HG02981 (cell line): ENCODE results near the gene TMEM109.
"Not testable (repeated sequence)": the region's sequence is repeated elsewhere in the genome, so short reads cannot be mapped to it uniquely, and the experiment has no call there.

Experiments used
- ATAC-seq: cut with Tn5 transposase; IDR thresholded peaks from one replicate; pipeline ENCODE4 v1.9.1; 2021; ENCODE audit warnings: mild to moderate bottlenecking, moderate library complexity; ENCODE audit not compliant: unreplicated experiment

The TMEM109 gene

DNA sequence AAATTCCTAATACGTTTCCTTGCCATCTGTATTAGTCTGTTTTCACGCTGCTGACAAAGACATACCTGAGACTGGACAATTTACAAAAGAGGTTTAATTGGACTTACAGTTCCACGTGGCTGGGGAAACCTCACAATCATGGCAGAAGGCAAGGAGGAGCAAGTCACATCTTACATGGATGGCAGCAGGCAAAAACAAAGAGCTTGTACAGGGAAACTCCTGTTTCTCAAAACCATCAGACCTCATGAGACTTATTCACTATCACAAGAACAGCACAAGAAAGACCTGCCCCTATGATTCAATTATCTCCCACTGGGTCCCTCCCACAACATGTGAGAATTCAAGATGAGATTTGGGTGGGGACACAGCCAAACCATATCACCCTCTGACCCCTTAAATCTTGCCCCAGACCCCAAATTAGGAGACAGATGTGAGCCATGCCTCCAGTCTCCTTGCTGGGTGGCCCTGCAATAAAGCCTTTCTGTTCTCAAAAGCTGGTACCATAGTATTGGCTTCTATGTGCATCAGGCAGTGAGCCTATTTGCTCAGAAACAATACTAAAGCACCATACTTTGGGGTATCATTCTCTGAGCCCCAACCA is 4.2 kb upstream of the TMEM109 start:
- ATAC-seq, result not testable (repeated sequence)

DNA sequence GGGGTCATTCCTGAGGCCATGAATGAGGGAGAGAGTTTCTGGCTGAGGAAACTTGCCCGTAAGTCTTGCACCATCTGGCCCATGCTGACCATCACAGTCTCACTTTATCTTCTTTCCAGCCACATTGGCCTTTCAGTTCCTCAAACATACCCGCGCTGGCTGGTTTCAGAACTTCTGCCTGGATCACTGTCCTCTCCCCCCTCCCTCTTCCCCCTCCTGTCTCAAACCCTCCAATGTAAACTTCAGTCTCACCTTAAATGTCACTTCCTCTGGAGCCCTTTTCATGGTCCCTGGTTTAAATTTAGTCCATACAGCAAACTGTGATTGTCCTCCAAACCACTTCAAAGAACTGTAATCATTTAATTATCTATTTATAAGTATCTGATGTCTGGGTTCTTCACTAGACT is 3.7 kb upstream of the TMEM109 start:
- ATAC-seq, result peak; percentile 30

DNA sequence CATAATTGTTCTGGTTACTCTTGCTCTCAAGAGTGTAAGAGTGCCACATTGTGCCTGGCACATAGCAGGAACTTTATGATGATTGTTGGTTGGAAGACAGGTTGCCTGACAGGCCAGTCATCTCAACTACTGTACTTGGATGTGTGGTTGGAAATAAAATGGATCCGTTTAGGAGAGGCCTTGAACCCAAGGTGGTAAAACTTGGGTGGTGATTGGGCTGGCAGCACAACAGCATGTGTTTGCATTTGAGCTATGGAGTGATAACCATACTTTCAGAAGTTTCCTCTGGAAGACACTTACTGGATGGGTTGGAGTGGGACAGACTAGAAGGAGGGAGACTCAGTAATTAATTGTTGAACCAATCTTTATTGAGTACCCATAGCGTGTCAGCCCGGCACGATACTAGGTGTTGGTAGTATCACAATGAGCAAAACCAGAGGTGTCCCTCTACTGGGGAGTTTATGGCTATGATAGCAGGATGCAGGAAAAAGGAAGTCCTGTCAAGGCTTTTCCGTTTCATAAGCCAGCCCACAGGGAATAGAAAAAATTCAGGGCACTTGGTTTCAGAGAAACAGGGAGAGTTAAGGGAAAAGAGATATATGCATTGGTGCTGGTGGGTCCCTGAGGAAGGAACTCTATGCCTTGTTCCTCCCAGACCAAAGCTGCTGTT is 3.1 kb upstream of the TMEM109 start:
- no peak for ATAC-seq

- no peak for ATAC-seq
Observed at GRCh38 chr11:60912223-60912850, 1.6 kb upstream of the TMEM109 start.

DNA sequence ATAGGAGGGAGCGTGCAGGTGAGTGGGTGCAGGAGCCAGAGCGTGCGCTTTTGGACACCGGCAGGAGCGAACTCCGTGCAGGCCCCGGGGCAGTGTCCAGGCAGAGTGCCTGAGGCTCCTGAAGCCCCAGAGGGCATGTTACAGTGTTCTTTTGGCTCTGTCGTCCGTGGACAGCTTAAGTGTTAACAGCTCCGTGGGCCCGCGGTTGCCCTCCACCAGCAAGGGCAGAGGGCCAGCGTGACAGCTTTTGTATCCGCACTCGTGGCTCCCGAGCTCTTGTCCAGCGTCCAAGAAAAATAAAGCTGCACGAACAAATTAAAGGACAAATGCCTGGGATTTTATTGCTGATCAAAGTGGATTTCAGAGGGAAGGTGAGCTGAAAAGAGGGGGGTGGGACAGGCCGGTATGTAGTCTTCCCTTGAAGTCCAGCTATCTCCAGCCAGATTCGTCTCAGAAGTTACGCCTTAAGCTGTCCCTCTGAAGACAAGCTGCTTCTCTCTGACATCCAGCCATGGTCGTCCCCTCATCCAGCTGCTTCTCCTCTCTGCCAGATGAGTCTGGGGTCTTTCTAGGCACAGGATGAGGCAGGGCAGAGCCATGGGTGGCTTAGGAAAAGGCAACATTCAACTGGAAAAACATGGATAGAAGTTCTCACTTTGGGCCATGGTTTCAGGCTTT is 968 bp upstream of the TMEM109 start:
- ATAC-seq, result no peak

DNA sequence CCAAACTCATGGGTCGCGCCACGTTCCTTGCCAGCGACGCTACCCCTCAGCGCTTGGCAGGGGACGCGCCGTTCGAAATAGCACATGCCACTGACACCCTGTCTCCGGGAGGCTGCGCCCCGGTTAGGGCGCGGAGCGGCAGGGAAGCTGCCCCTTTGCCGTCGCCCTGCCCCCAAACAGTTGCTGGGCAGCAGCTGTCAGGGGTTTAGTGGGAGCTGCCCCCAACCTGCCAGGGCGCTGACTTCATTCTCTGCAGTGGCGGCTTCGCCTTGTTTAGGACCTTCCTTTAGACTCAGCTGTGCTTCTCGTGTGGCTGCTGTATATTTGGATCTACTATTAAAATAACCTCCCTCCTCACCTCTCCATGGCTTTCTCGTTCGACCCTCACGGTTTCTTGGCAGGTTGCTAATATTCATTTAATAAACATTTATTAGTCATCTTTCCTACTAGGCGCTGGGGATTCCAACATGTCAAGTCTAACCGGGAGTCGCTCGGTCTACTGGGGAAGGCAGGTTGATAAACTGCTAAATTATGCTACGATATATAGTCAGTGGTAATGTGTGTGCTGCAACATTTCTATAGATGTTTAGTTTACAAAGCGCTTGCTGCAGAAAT is 782 bp downstream of the TMEM109 start:
- ATAC-seq, result no peak

DNA sequence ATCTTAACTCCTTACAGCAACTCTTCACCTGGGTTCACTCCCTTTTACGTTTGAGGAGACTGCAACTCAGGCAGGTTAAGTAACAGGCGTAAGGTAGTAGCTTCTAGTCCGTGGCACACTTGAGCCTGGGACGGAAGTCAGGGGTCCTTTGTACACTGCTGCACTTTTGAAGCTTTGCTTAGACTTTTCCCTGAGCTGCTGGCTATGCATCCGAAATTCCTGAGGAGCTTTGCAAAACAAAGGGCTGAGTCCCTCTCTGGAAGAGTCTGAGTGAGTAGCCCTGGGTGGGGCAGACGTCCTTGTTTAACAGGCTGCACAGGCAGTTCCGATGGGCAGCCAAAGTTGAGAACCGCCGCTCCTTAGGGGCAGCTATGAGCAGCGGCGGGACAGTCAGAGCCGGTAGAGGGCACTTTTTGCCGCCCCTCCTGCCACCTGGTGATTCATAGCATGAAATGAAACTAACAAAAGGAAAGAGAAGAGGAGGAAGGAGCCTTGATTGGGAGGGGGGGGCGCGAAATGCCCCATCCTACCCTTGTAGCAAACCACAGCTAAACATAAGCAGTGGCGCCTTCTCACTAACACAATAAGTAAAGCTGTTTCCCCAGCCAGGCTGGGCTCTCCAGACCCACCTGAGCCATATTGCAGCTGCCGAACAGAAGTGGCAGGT is 1.4 kb downstream of the TMEM109 start:
- ATAC-seq, result peak; percentile 35

GRCh38 chr11:60916669-60917206 is 2.8 kb downstream of the TMEM109 start:
- ATAC-seq, result no peak

GRCh38 chr11:60917267-60917666 is 3.3 kb downstream of the TMEM109 start:
- no peak for ATAC-seq

GRCh38 chr11:60918251-60918938 is 4.4 kb downstream of the TMEM109 start:
- no peak for ATAC-seq

DNA sequence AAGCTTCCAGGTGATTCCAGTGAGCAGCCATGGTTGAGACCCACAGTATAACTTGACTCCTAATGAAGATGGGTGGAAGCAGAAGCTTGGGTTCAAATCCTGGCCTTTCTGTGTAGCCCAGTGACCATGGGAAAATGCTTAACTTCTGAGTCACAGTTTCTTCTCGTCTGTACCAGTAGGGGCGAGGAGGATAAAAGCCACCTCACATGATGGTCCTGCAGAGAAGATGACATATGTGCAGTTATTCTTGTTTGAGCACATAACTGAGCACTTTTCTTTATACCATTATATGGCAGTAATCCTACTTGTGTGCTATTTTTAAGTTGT is 4.9 kb downstream of the TMEM109 start:
- ATAC-seq, result no peak

- no peak for ATAC-seq
Observed at GRCh38 chr11:60919320-60919719, 5.4 kb downstream of the TMEM109 start.

- ATAC-seq, result no peak
Observed at GRCh38 chr11:60919956-60920355, 6.0 kb downstream of the TMEM109 start.

- no peak for ATAC-seq
Observed at GRCh38 chr11:60921259-60921658, 7.3 kb downstream of the TMEM109 start.

GRCh38 chr11:60921777-60922335 is 7.9 kb downstream of the TMEM109 start:
- no peak for ATAC-seq

DNA sequence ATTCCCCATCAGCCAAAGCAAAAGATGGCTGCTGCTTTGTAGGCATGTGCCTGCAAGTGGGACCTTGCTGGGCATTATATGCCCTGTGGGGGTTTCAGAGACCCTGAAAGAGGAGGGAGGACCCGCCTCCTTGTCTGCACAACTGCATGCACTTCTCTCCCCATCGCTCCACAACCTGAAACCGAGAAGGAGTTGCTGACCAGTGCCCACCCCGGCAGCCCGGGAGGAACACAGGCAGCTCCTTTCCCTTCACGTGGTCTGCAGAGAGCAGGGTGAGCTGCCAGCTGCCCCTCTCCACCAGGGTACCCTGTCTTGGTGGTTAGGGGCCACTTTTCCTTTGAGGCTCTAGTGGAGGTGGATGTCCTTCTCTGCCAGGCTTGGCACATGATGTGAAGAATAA is 8.9 kb downstream of the TMEM109 start:
- no peak for ATAC-seq

- ATAC-seq, result no peak
Observed at GRCh38 chr11:60923326-60923725, 9.4 kb downstream of the TMEM109 start.

- ATAC-seq, result no peak
Observed at GRCh38 chr11:60923800-60924109, 9.8 kb downstream of the TMEM109 start.

DNA sequence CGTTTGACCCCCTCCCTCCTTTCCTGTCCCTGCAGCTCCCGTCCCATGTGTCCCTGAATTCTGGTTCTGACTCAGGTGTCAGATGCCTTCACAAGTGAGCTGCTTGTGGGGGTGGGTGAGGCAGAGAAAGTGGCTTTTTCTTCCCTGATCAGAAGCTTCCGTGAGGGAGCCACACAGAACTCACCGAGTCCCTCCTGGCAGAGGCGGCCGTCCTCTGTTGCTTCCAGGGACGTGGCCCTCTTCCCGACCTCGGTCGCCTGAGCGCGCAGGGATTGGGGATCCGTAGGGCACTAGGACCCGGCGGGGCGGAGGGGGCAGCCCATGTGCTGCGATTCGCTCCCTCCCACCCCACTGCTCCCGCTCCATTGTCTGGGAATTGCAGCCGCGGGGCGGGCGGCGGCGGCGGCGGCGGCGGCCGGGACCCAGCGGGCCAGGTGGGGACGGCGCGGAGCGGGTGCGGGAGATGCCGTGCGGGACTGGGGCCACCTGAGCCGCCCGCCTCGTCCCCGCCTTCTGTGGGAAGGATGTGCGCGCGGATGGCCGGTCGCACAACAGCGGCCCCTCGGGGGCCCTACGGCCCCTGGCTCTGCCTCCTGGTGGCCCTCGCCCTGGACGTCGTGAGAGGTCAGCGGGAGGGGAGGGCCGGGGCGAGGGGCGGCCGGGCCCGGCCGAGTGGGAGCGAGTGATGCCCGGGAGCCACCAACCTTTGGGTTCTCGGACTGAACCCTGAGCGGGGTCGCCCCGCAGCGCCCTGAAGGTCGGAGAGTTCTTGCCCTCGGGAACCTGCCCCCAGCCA is 10.3 kb downstream of the TMEM109 start, which contains the start of gene TMEM132A:
TSS of gene TMEM132A (plus strand) at position 351 of the 796 bp plus-strand sequence. CDS start at position 525, 174 bp downstream.
- no peak for ATAC-seq
